HepG2 (cell line): Measurements from ENCODE around the gene RETREG2. TPM values are rescaled to one million over a fixed set of nuclear protein-coding genes. Genes with fewer than 3 reads are reported as not detected.

Experiments
- ELF4 ChIP-seq: sonication (generic); formaldehyde crosslinking; IDR thresholded peaks from 2 replicates; pipeline ENCODE4 v1.5.0; 2020; ENCODE audit warnings: missing genetic modification reagents, mild to moderate bottlenecking, moderate library complexity, borderline replicate concordance
- HNRNPL ChIP-seq: fragments of 200-400 bp; formaldehyde crosslinking; IDR thresholded peaks from 2 replicates; pipeline ENCODE4 v1.6.1; 2017; ENCODE audit warnings: mild to moderate bottlenecking, low read depth, low read length
- HOXA5 ChIP-seq: sonication (generic); formaldehyde crosslinking; IDR thresholded peaks from 2 replicates; pipeline ENCODE4 v1.4.0; 2020; ENCODE audit warnings: missing genetic modification reagents
- HOXA7 ChIP-seq: sonication (generic); formaldehyde crosslinking; IDR thresholded peaks from 2 replicates; pipeline ENCODE4 v1.8.1; 2022; ENCODE audit warnings: mild to moderate bottlenecking, missing genetic modification reagents, moderate library complexity
- KMT2B ChIP-seq: IDR thresholded peaks from 2 replicates; pipeline ENCODE4 v1.6.1; 2016; ENCODE audit warnings: missing genetic modification reagents, missing compliant biosample characterization
- LCORL ChIP-seq, 2 experiments: fragments of 450-650 bp in 1 of 2; sonication (generic) in 1 of 2; formaldehyde crosslinking in 1 of 2; IDR thresholded peaks; 2 replicates each; pipeline versions ENCODE4 v1.5.0 to v1.6.1; 2017 to 2020; ENCODE audit warnings: antibody characterized with exemption in 1 of 2, missing genetic modification reagents in 1 of 2
- MBD4 ChIP-seq: IDR thresholded peaks from 2 replicates; pipeline ENCODE4 v1.6.1; 2012; ENCODE audit warnings: low read length, inconsistent platforms, borderline replicate concordance
- RORA ChIP-seq: sonication (generic); formaldehyde crosslinking; IDR thresholded peaks from 2 replicates; pipeline ENCODE4 v1.5.0; 2020; ENCODE audit warnings: mild to moderate bottlenecking, missing genetic modification reagents, moderate library complexity
- SMARCC2 ChIP-seq: fragments of 450-650 bp; IDR thresholded peaks from 2 replicates; pipeline ENCODE4 v1.6.1; 2017; ENCODE audit warnings: antibody characterized with exemption, mild to moderate bottlenecking
- SMC3 ChIP-seq: IDR thresholded peaks from 2 replicates; pipeline ENCODE4 v1.6.1; 2011; ENCODE audit warnings: low read length, improper control_type of control experiment
- SRSF4 ChIP-seq: fragments of 200-400 bp; formaldehyde crosslinking; IDR thresholded peaks from one replicate; pipeline ENCODE4 v1.6.1; 2018; ENCODE audit warnings: mild to moderate bottlenecking, low read depth, low read length, moderate library complexity; ENCODE audit not compliant: poor library complexity, severe bottlenecking
- TBX3 ChIP-seq: fragments of 450-650 bp; IDR thresholded peaks from 2 replicates; pipeline ENCODE4 v1.6.1; 2017; ENCODE audit warnings: antibody characterized with exemption, mild to moderate bottlenecking, inconsistent platforms, borderline replicate concordance
- TCF7 ChIP-seq: sonication (generic); IDR thresholded peaks from 2 replicates; pipeline ENCODE4 v1.6.1; 2016; ENCODE audit warnings: antibody characterized with exemption, low read depth
- ZNF510 ChIP-seq: sonication (generic); formaldehyde crosslinking; IDR thresholded peaks from 2 replicates; pipeline ENCODE4 v1.4.0; 2020; ENCODE audit warnings: low read depth, mild to moderate bottlenecking, missing genetic modification reagents
- ZNF678 ChIP-seq: sonication (generic); formaldehyde crosslinking; IDR thresholded peaks from 2 replicates; pipeline ENCODE4 v1.4.0; 2020; ENCODE audit warnings: mild to moderate bottlenecking, missing genetic modification reagents
- ZSCAN29 ChIP-seq: sonication (generic); formaldehyde crosslinking; conservative IDR thresholded peaks from 2 replicates; pipeline ENCODE4 v1.4.0; 2020; ENCODE audit warnings: mild to moderate bottlenecking, missing genetic modification reagents
- ZSCAN30 ChIP-seq: sonication (generic); formaldehyde crosslinking; IDR thresholded peaks from 2 replicates; pipeline ENCODE4 v1.5.0; 2020; ENCODE audit warnings: mild to moderate bottlenecking, missing genetic modification reagents
- polyA plus RNA-seq, 8 experiments: library from polyadenylated mRNA; depleted of rRNA in 3 of 8; stranded (reverse) in 7 of 8; unstranded in 1 of 8; fragments of >200 nt; fragmentation: Illumina TruSeq in 4 of 8; extraction: Trizol in 4 of 8; gene quantifications; 2 replicates each; pipeline versions ENCODE4 v1.2.1 to v1.2.3, GENCODE V29; 2011 to 2016; ENCODE audit warnings: low read depth in 4 of 8, missing spikeins in 1 of 8, mixed read lengths in 1 of 8; ENCODE audit not compliant: insufficient read depth in 1 of 8
- total RNA-seq, 5 experiments: library from RNA; depleted of rRNA; stranded (reverse); fragments of >200 nt; fragmentation: Illumina TruSeq; extraction: Trizol; gene quantifications; 2 replicates each; pipeline ENCODE4 v1.2.3, GENCODE V29; 2016; ENCODE audit warnings: low read depth in 1 of 5
- TF ChIP-seq, protein P1 (sequence below): sonication (generic); formaldehyde crosslinking; IDR thresholded peaks from 2 replicates; pipeline ENCODE4 v1.9.0; 2022; ENCODE audit warnings: low read depth, missing genetic modification reagents
- TF ChIP-seq, protein P2 (sequence below): IDR thresholded peaks from 2 replicates; pipeline ENCODE4 v1.6.1; 2018; ENCODE audit warnings: missing genetic modification reagents, mild to moderate bottlenecking, missing compliant biosample characterization
- TF ChIP-seq, protein P3 (sequence below): sonication (generic); formaldehyde crosslinking; IDR thresholded peaks from 2 replicates; pipeline ENCODE4 v1.8.1; 2023; ENCODE audit warnings: missing genetic modification reagents, mild to moderate bottlenecking, borderline replicate concordance
- TF ChIP-seq, protein P4 (sequence below): IDR thresholded peaks from 2 replicates; pipeline ENCODE4 v1.6.1; 2016; ENCODE audit warnings: low read depth, missing genetic modification reagents, missing compliant biosample characterization

The RETREG2 gene
- total and polyA plus RNA-seq, 2 of the 13 experiments (the other 11 are each of a cell fraction or from before 2014, with no cell fraction given): 86.0 to 134 TPM

DNA sequence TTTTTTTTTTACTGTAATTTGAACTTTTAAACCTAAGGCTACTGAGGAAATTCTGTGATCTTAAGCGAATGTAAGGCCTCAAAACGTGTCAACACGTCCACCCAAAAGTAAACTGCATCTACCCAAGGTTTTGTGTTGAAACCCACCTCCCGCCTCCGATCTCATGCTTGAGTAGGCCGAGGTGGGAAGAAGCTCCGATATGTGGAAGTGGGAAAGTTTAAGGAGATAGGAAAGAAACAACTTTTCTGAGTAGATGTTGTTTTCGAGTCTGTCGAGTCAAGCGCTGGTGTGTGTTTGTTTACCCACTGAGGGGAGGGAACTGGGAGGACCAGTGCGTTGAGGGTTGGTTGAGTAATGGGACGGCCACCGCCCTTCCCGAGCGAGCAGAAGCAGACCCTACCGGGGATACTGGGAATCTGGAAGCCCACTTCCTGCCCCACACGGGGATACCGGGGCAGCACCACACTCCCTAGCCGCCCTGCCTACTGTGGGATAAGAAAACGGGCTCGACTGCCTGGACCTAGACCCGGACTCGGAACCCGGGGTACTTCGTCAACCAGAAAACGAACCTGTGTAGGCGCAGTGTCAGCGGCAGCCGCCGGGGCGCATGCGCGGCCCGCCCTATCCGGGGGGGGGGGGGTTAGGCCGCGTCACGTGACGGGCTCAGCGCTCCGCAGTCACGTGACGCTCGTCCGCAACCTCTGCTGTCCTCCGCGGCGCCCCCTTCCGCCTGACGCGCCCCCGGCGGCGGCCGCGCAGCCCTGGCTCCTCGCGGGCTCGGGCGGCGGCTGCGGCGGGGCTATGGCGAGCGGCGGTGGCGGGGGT, at the start of gene RETREG2 (continued):
- TF ChIP-seq SRSF4 (no peak), ZSCAN30 (CRISPR knock-in tag) (0 out of 2 replicates have a peak, but pooled peaks have one; percentile 26), TBX3 (no peak), RORA (no peak), ZSCAN29 (CRISPR knock-in tag) (0 out of 2 replicates have a peak, but pooled peaks have one; percentile 77), LCORL (IDR thresholded peaks at IDR 0.05) (no peak), LCORL (CRISPR knock-in tag; IDR thresholded peaks at IDR 0.05) (peak; percentile 86), MBD4 (no peak), HOXA5 (CRISPR knock-in tag) (no peak; the same call in 1 of the 2 replicates), ZNF678 (CRISPR knock-in tag) (peak; percentile 55), HOXA7 (CRISPR knock-in tag) (no peak), SMARCC2 (no peak), SMC3 (no peak), TCF7 (no peak), KMT2B (CRISPR knock-in tag) (no peak), ZNF510 (CRISPR knock-in tag) (peak; percentile 90; the same call in 1 of the 2 replicates), ELF4 (CRISPR knock-in tag) (no peak), HNRNPL (peak; percentile 75)
- TF ChIP-seq, protein P1, sequence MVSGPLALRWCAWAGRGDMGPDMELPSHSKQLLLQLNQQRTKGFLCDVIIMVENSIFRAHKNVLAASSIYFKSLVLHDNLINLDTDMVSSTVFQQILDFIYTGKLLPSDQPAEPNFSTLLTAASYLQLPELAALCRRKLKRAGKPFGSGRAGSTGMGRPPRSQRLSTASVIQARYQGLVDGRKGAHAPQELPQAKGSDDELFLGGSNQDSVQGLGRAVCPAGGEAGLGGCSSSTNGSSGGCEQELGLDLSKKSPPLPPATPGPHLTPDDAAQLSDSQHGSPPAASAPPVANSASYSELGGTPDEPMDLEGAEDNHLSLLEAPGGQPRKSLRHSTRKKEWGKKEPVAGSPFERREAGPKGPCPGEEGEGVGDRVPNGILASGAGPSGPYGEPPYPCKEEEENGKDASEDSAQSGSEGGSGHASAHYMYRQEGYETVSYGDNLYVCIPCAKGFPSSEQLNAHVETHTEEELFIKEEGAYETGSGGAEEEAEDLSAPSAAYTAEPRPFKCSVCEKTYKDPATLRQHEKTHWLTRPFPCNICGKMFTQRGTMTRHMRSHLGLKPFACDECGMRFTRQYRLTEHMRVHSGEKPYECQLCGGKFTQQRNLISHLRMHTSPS (CRISPR knock-in tag): peak; percentile 85
- TF ChIP-seq, protein P2, sequence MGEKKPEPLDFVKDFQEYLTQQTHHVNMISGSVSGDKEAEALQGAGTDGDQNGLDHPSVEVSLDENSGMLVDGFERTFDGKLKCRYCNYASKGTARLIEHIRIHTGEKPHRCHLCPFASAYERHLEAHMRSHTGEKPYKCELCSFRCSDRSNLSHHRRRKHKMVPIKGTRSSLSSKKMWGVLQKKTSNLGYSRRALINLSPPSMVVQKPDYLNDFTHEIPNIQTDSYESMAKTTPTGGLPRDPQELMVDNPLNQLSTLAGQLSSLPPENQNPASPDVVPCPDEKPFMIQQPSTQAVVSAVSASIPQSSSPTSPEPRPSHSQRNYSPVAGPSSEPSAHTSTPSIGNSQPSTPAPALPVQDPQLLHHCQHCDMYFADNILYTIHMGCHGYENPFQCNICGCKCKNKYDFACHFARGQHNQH: peak; percentile 81
- TF ChIP-seq, protein P3, sequence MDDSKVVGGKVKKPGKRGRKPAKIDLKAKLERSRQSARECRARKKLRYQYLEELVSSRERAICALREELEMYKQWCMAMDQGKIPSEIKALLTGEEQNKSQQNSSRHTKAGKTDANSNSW (CRISPR knock-in tag): no peak
- TF ChIP-seq, protein P4, sequence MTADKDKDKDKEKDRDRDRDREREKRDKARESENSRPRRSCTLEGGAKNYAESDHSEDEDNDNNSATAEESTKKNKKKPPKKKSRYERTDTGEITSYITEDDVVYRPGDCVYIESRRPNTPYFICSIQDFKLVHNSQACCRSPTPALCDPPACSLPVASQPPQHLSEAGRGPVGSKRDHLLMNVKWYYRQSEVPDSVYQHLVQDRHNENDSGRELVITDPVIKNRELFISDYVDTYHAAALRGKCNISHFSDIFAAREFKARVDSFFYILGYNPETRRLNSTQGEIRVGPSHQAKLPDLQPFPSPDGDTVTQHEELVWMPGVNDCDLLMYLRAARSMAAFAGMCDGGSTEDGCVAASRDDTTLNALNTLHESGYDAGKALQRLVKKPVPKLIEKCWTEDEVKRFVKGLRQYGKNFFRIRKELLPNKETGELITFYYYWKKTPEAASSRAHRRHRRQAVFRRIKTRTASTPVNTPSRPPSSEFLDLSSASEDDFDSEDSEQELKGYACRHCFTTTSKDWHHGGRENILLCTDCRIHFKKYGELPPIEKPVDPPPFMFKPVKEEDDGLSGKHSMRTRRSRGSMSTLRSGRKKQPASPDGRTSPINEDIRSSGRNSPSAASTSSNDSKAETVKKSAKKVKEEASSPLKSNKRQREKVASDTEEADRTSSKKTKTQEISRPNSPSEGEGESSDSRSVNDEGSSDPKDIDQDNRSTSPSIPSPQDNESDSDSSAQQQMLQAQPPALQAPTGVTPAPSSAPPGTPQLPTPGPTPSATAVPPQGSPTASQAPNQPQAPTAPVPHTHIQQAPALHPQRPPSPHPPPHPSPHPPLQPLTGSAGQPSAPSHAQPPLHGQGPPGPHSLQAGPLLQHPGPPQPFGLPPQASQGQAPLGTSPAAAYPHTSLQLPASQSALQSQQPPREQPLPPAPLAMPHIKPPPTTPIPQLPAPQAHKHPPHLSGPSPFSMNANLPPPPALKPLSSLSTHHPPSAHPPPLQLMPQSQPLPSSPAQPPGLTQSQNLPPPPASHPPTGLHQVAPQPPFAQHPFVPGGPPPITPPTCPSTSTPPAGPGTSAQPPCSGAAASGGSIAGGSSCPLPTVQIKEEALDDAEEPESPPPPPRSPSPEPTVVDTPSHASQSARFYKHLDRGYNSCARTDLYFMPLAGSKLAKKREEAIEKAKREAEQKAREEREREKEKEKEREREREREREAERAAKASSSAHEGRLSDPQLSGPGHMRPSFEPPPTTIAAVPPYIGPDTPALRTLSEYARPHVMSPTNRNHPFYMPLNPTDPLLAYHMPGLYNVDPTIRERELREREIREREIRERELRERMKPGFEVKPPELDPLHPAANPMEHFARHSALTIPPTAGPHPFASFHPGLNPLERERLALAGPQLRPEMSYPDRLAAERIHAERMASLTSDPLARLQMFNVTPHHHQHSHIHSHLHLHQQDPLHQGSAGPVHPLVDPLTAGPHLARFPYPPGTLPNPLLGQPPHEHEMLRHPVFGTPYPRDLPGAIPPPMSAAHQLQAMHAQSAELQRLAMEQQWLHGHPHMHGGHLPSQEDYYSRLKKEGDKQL: peak; percentile 37; the same call in 1 of the 2 replicates
